Small intestine (tissue), 7 donors: ENCODE measurements around the gene ADAP1. TPM values are rescaled to one million over a fixed set of nuclear protein-coding genes. Genes with fewer than 3 reads are reported as not detected.

Experiments used
- DNase-seq, 2 donors: peaks; one replicate each; pipeline versions ENCODE4 v3.0.0 to v3.0.0-alpha.2; 2013
- FAIRE-seq: peaks from 2 replicates; lab custom pipeline; 2012; peaks lifted over from hg19 to GRCh38; lab: Jason Lieb, UNC
- H3K27ac ChIP-seq, 3 donors: one replicate each; pipeline ENCODE4 v1.5.1; 2013; ENCODE audit warnings: low read length in 2 of 3, mild to moderate bottlenecking in 2 of 3, control low read depth in 1 of 3, inconsistent platforms in 1 of 3, low read depth in 1 of 3, moderate library complexity in 1 of 3
- H3K27me3 ChIP-seq, 3 donors: one replicate each; pipeline ENCODE4 v1.6.1; 2013; ENCODE audit warnings: low read length in 3 of 3, inconsistent platforms in 1 of 3; ENCODE audit not compliant: control insufficient read depth in 3 of 3, insufficient read depth in 3 of 3
- H3K36me3 ChIP-seq, 3 donors: one replicate each; pipeline ENCODE4 v1.6.1; 2013; ENCODE audit warnings: low read length in 3 of 3, inconsistent platforms in 1 of 3, low read depth in 1 of 3, mild to moderate bottlenecking in 1 of 3, moderate library complexity in 1 of 3; ENCODE audit not compliant: control insufficient read depth in 3 of 3, insufficient read depth in 2 of 3
- H3K4me1 ChIP-seq, 3 donors: one replicate each; pipeline ENCODE4 v1.6.1; 2013; ENCODE audit warnings: low read length in 2 of 3, inconsistent platforms in 1 of 3, low read depth in 1 of 3, mild to moderate bottlenecking in 1 of 3, moderate library complexity in 1 of 3; ENCODE audit not compliant: control insufficient read depth in 3 of 3, insufficient read depth in 2 of 3
- H3K4me3 ChIP-seq, 3 donors: one replicate each; pipeline ENCODE4 v1.5.1; 2013; ENCODE audit warnings: low read length in 3 of 3, control low read depth in 1 of 3, inconsistent platforms in 1 of 3, low read depth in 1 of 3, mild to moderate bottlenecking in 1 of 3, moderate library complexity in 1 of 3
- H3K9me3 ChIP-seq, 2 donors: one replicate each; pipeline ENCODE4 v1.6.1; 2013; ENCODE audit warnings: low read depth in 1 of 2, low read length in 1 of 2; ENCODE audit not compliant: control insufficient read depth in 2 of 2, insufficient read depth in 1 of 2
- WGBS, 3 donors: extraction: QIAGEN DNeasy Blood & Tissue Kit; methylation state at CpG; one replicate each; pipeline ENCODE4 v1.1.7; 2013; 5-methylcytosine and 5-hydroxymethylcytosine counted together
- polyA plus RNA-seq, 4 donors: library from polyadenylated mRNA; stranded (reverse) in 3 of 4; unstranded in 1 of 4; fragments of 200-250 nt in 3 of 4; fragments of 120-200 nt in 1 of 4; gene quantifications; one replicate each; pipeline versions ENCODE4 v1.2.1 to v1.2.3, GENCODE V29; 2013
- donor health status: healthy with polysubstance abuse.
- donor health status: control.
- donor health status: control.
- donor health status: Bipolar disorder and iron deficiency.
- donor health status: healthy.

The ADAP1 gene
- polyA plus RNA-seq, 4 donors: 69.2 to 113 (median 86.7) TPM

GRCh38 chr7:861222-861621 lies 93.3 kb downstream of the ADAP1 start:
- Histone ChIP-seq H3K36me3 (peaks cover 27 to 89% (median 32%) of the 10 kb centered on the region in 3 donors), H3K4me1 (peaks cover 0 to 26% (median 2%) of the 10 kb centered on the region in 3 donors), H3K27me3 (no peaks in the 10 kb centered on the region), H3K27ac (peak overlapping the region in 1 of 3 donors; percentile 70), H3K4me3 (no peak overlapping the region), H3K9me3 (peaks cover 0 to 16% of the 10 kb centered on the region in 2 donors)
- no peak for FAIRE-seq
- peak; percentile 92 to 93 for DNase-seq
- 27 to 75% (median 47%) methylated on average over 9 of the region's 9 CpGs for WGBS, 3 donors

GRCh38 chr7:860149-860548 lies 94.3 kb downstream of the ADAP1 start:
- no peak overlapping the region for H3K27ac ChIP-seq
- 92 to 96% (median 94%) methylated on average over 21 of the region's 21 CpGs for WGBS, 3 donors
- FAIRE-seq: no peak
- peaks cover 0 to 31% (median 2%) of the 10 kb centered on the region in 3 donors for H3K4me1 ChIP-seq
- peaks cover 0 to 16% of the 10 kb centered on the region in 2 donors for H3K9me3 ChIP-seq
- H3K4me3 ChIP-seq: no peak overlapping the region
- H3K27me3 ChIP-seq: no peaks in the 10 kb centered on the region
- H3K36me3 ChIP-seq: peaks cover 29 to 88% (median 29%) of the 10 kb centered on the region in 3 donors
- no peak for DNase-seq

DNA sequence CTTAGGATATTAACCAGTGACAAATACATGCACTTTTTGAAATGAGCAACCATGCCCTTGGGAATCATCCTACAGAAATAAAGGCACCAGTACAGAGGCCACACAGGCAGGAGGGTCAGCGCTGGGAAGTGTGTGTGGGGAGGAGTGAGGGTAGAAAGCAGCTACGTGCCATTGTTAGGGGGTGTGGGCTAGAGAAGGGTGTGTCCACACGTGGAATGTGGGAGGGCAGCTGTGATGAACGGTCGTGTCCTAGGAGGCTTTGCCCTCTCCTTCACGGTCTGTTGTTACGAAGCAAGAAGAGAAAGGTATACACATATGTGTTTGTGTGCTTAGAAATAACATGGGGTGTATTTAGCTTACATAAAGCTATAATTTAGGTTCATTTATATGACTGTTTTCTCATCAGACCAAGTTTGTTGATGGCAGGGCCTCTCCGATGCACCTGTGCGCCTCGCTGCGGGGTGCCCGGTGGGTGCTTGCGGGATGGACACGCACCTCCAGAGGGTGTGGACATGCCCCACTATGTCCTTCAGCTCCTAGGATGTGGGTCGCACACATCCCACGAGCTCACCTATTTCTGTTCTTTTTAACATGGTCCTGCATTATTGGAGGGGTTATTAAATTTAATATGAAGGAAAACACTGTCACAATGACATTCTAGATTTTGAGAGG lies 95.0 kb downstream of the ADAP1 start:
- H3K4me1 ChIP-seq: peaks cover 0 to 31% (median 2%) of the 10 kb centered on the region in 3 donors
- no peak overlapping the region for H3K27ac ChIP-seq
- 79 to 86% (median 83%) methylated on average over 16 of the region's 16 CpGs for WGBS, 3 donors
- H3K4me3 ChIP-seq: no peak overlapping the region
- no peaks in the 10 kb centered on the region for H3K27me3 ChIP-seq
- no peak for FAIRE-seq
- H3K9me3 ChIP-seq: peaks cover 0 to 16% of the 10 kb centered on the region in 2 donors
- DNase-seq: peak in 1 of 2 donors; percentile 45
- H3K36me3 ChIP-seq: peaks cover 26 to 87% (median 28%) of the 10 kb centered on the region in 3 donors

DNA sequence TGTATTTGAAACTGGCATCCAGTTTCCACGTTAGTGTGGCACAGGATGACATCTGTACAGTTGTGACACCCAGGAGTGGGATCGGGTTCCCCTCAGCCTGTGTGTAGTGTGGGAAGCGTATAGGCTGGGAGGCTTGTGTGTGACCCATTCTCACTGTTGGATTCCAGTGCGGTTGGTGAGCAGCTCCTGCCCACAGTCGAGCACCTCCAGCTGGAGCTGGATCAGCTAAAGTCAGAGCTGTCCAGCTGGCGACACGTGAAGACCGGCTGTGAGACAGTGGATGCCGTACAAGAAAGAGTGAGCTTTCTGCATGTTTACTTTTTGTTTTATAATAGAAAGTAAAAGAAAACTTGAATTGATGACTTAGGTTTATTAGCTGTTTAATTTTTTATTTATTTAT lies 96.8 kb downstream of the ADAP1 start:
- no peak overlapping the region for H3K27ac ChIP-seq
- peaks cover 0 to 31% (median 2%) of the 10 kb centered on the region in 3 donors for H3K4me1 ChIP-seq
- peaks cover 33 to 90% (median 36%) of the 10 kb centered on the region in 3 donors for H3K36me3 ChIP-seq
- no peaks in the 10 kb centered on the region for H3K27me3 ChIP-seq
- WGBS, 3 donors: 85 to 94% (median 91%) methylated on average over 9 of the region's 9 CpGs
- FAIRE-seq (no peak), DNase-seq (no peak)
- peaks cover 0 to 16% of the 10 kb centered on the region in 2 donors for H3K9me3 ChIP-seq
- no peak overlapping the region for H3K4me3 ChIP-seq

GRCh38 chr7:856444-857095 lies 97.9 kb downstream of the ADAP1 start:
- Histone ChIP-seq H3K27ac (peak overlapping the region in 1 of 3 donors; percentile 41), H3K4me1 (peaks cover 0 to 27% (median 0%) of the 10 kb centered on the region in 3 donors), H3K9me3 (peaks cover 0 to 16% of the 10 kb centered on the region in 2 donors), H3K4me3 (no peak overlapping the region), H3K27me3 (no peaks in the 10 kb centered on the region), H3K36me3 (peaks cover 33 to 88% (median 34%) of the 10 kb centered on the region in 3 donors)
- 85 to 92% (median 89%) methylated on average over 25 to 30 of the region's 30 CpGs for WGBS, 3 donors
- no peak for DNase-seq
- no peak for FAIRE-seq

- no peak overlapping the region for H3K4me3 ChIP-seq
- H3K36me3 ChIP-seq: peaks cover 26 to 89% (median 37%) of the 10 kb centered on the region in 3 donors
- WGBS, 3 donors: 67 to 85% (median 78%) methylated on average over 21 to 29 of the region's 29 CpGs
- H3K4me1 ChIP-seq: peaks cover 0 to 21% (median 0%) of the 10 kb centered on the region in 3 donors
- H3K27ac ChIP-seq: peak overlapping the region in 1 of 3 donors; percentile 41
- H3K27me3 ChIP-seq: no peaks in the 10 kb centered on the region
- DNase-seq (no peak), FAIRE-seq (no peak)
- H3K9me3 ChIP-seq: peaks cover 0 to 13% of the 10 kb centered on the region in 2 donors
Observed at GRCh38 chr7:855686-856369, 98.7 kb downstream of the ADAP1 start.

DNA sequence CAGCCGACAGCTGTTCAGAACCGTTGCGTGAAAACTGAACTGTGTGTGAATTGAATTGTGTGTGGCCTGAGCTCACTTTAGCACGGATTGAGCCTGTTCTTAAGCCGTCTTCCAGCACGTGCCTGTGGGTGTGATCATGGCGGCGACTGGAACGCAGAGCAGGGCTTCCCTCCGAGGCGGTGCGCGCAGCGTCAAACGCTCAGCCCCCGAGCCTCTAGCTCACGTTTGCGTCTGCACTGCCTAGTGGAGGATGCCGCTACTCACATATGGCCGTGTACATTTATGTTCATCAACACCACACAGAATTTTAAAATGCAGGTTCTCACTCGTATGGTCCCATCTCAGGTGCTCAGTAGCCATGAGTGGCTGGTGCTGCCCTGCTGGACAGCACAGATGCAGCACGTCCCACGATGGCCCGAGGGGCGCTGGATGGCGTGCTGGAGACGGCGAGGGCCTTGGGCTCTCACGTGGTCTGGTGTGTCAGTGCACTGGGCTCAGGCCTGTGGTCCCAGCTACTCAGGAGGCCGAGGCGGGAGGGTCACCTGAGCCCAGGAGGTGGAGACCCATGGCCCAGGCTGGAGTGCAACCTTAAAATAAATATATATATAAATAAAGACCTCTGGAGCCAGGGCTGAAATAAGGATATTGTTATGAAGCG lies 100.2 kb downstream of the ADAP1 start:
- Histone ChIP-seq H3K27me3 (no peaks in the 10 kb centered on the region), H3K9me3 (no peaks in the 10 kb centered on the region), H3K36me3 (peaks cover 22 to 85% (median 33%) of the 10 kb centered on the region in 3 donors), H3K4me1 (peaks cover 0 to 16% (median 0%) of the 10 kb centered on the region in 3 donors), H3K27ac (no peak overlapping the region), H3K4me3 (no peak overlapping the region)
- no peak for FAIRE-seq
- no peak for DNase-seq
- WGBS, 3 donors: 94 to 97% (median 94%) methylated on average over 32 of the region's 32 CpGs
